Measurements from ENCODE around the gene POTEI.
"Not testable (repeated sequence)": the region's sequence is repeated elsewhere in the genome, so short reads cannot be mapped to it uniquely, and the experiment has no call there.

POTEI gene

GRCh38 chr2:130522390-130522789 is 13.3 kb upstream of the POTEI start:
- H3K27ac ChIP-seq (replicated peaks); H3K27me3 ChIP-seq (ENCODE audit: insufficient read depth, poor library complexity, severe bottlenecking): not testable (repeated sequence)

GRCh38 chr2:130520992-130521391 is 11.9 kb upstream of the POTEI start, which contains the start of gene CFC1B:
Gene CFC1B (plus strand): TSS chr2:130521222. CDS start chr2:130521485, 263 bp downstream.
- not testable (repeated sequence) for H3K27ac ChIP-seq (replicated peaks); H3K27me3 ChIP-seq (ENCODE audit: insufficient read depth, poor library complexity, severe bottlenecking); DNase-seq (ENCODE audit: low read depth in 1 of 2, low spot score in 1 of 2); H3K4me3 ChIP-seq (replicated peaks; ENCODE audit: insufficient read depth, low read length)

More at GRCh38 chr2:130522390-130522789, 13.3 kb upstream of the POTEI start:
- not testable (repeated sequence) for H3K4me3 ChIP-seq (replicated peaks; ENCODE audit: insufficient read depth, low read length); DNase-seq (ENCODE audit: low read depth in 1 of 2, low spot score in 1 of 2)

- H3K27me3 ChIP-seq (ENCODE audit: insufficient read depth, poor library complexity, severe bottlenecking); H3K27ac ChIP-seq (replicated peaks); H3K4me3 ChIP-seq (replicated peaks; ENCODE audit: insufficient read depth, low read length); DNase-seq (ENCODE audit: low read depth in 1 of 2, low spot score in 1 of 2): not testable (repeated sequence)
Measured at GRCh38 chr2:130518516-130519106, 9.5 kb upstream of the POTEI start.

- not testable (repeated sequence) for DNase-seq (ENCODE audit: low read depth in 1 of 2, low spot score in 1 of 2); H3K27ac ChIP-seq (replicated peaks); H3K27me3 ChIP-seq (ENCODE audit: insufficient read depth, poor library complexity, severe bottlenecking); H3K4me3 ChIP-seq (replicated peaks; ENCODE audit: insufficient read depth, low read length)
Measured at GRCh38 chr2:130511747-130512451, 2.8 kb upstream of the POTEI start.

- not testable (repeated sequence) for H3K27ac ChIP-seq (replicated peaks); H3K27me3 ChIP-seq (ENCODE audit: insufficient read depth, poor library complexity, severe bottlenecking); H3K4me3 ChIP-seq (replicated peaks; ENCODE audit: insufficient read depth, low read length); DNase-seq (ENCODE audit: low read depth in 1 of 2, low spot score in 1 of 2)
Measured at GRCh38 chr2:130510807-130511746, 1.9 kb upstream of the POTEI start.

GRCh38 chr2:130491073-130491472 is 18.1 kb downstream of the POTEI start:
- H3K27ac ChIP-seq (replicated peaks); H3K4me3 ChIP-seq (replicated peaks; ENCODE audit: insufficient read depth, low read length); DNase-seq (ENCODE audit: low read depth in 1 of 2, low spot score in 1 of 2); H3K27me3 ChIP-seq (ENCODE audit: insufficient read depth, poor library complexity, severe bottlenecking): not testable (repeated sequence)

GRCh38 chr2:130455413-130455812 is 53.7 kb downstream of the POTEI start:
- not testable (repeated sequence) for H3K27me3 ChIP-seq (ENCODE audit: insufficient read depth, poor library complexity, severe bottlenecking); DNase-seq (ENCODE audit: low read depth in 1 of 2, low spot score in 1 of 2); H3K27ac ChIP-seq (replicated peaks); H3K4me3 ChIP-seq (replicated peaks; ENCODE audit: insufficient read depth, low read length)

- H3K4me3 ChIP-seq (replicated peaks; ENCODE audit: insufficient read depth, low read length); H3K27me3 ChIP-seq (ENCODE audit: insufficient read depth, poor library complexity, severe bottlenecking); H3K27ac ChIP-seq (replicated peaks); DNase-seq (ENCODE audit: low read depth in 1 of 2, low spot score in 1 of 2): not testable (repeated sequence)
Measured at GRCh38 chr2:130454712-130455083, 54.4 kb downstream of the POTEI start.

- not testable (repeated sequence) for H3K27me3 ChIP-seq (ENCODE audit: insufficient read depth, poor library complexity, severe bottlenecking); H3K4me3 ChIP-seq (replicated peaks; ENCODE audit: insufficient read depth, low read length); DNase-seq (ENCODE audit: low read depth in 1 of 2, low spot score in 1 of 2); H3K27ac ChIP-seq (replicated peaks)
Measured at GRCh38 chr2:130453955-130454711, 55.0 kb downstream of the POTEI start.

- H3K4me3 ChIP-seq (replicated peaks; ENCODE audit: insufficient read depth, low read length); H3K27me3 ChIP-seq (ENCODE audit: insufficient read depth, poor library complexity, severe bottlenecking); H3K27ac ChIP-seq (replicated peaks); DNase-seq (ENCODE audit: low read depth in 1 of 2, low spot score in 1 of 2): not testable (repeated sequence)
Measured at GRCh38 chr2:130452897-130453296, 56.2 kb downstream of the POTEI start.

- not testable (repeated sequence) for H3K27ac ChIP-seq (replicated peaks); DNase-seq (ENCODE audit: low read depth in 1 of 2, low spot score in 1 of 2); H3K4me3 ChIP-seq (replicated peaks; ENCODE audit: insufficient read depth, low read length); H3K27me3 ChIP-seq (ENCODE audit: insufficient read depth, poor library complexity, severe bottlenecking)
Measured at GRCh38 chr2:130451823-130452222, 57.3 kb downstream of the POTEI start.

GRCh38 chr2:130451278-130451677 is 57.9 kb downstream of the POTEI start:
- DNase-seq (ENCODE audit: low read depth in 1 of 2, low spot score in 1 of 2); H3K27me3 ChIP-seq (ENCODE audit: insufficient read depth, poor library complexity, severe bottlenecking); H3K27ac ChIP-seq (replicated peaks); H3K4me3 ChIP-seq (replicated peaks; ENCODE audit: insufficient read depth, low read length): not testable (repeated sequence)

GRCh38 chr2:130450366-130450765 is 58.8 kb downstream of the POTEI start:
- not testable (repeated sequence) for H3K27ac ChIP-seq (replicated peaks); H3K4me3 ChIP-seq (replicated peaks; ENCODE audit: insufficient read depth, low read length); DNase-seq (ENCODE audit: low read depth in 1 of 2, low spot score in 1 of 2); H3K27me3 ChIP-seq (ENCODE audit: insufficient read depth, poor library complexity, severe bottlenecking)

- H3K27ac ChIP-seq (replicated peaks); H3K27me3 ChIP-seq (ENCODE audit: insufficient read depth, poor library complexity, severe bottlenecking); H3K4me3 ChIP-seq (replicated peaks; ENCODE audit: insufficient read depth, low read length): not testable (repeated sequence)
- DNase-seq (ENCODE audit: low read depth in 1 of 2, low spot score in 1 of 2) = peak in 1 of 2 experiments; percentile 5
Measured at GRCh38 chr2:130427631-130428030, 81.5 kb downstream of the POTEI start.

Measured in HL-60 (cell line).